Measurements from ENCODE around the gene LMF1. TPM values are rescaled to one million over a fixed set of nuclear protein-coding genes. Genes with fewer than 3 reads are reported as not detected.

The LMF1 gene
- total RNA-seq, 1 donor from 2014 or later = 19.0 TPM

- no peak for TF ChIP-seq CTCF (IDR thresholded peaks at IDR 0.05)
- intact Hi-C loops (cut with DNase I) = no loop called here
- no peak for DNase-seq
- no peaks in the 10 kb centered on the region for H3K9me3 ChIP-seq
- peaks cover 41% of the 10 kb centered on the region for H3K27me3 ChIP-seq
- no peaks in the 10 kb centered on the region for H3K36me3 ChIP-seq
- peaks cover 7% of the 10 kb centered on the region for H3K4me1 ChIP-seq
- no peak for ATAC-seq
- H3K27ac ChIP-seq = no peak overlapping the region
- H3K4me3 ChIP-seq = no peak overlapping the region
Measured at GRCh38 chr16:979147-979546, 8.4 kb upstream of the LMF1 start.

GRCh38 chr16:978403-978802 is 7.6 kb upstream of the LMF1 start:
- H3K9me3 ChIP-seq = no peaks in the 10 kb centered on the region
- peaks cover 41% of the 10 kb centered on the region for H3K27me3 ChIP-seq
- H3K4me1 ChIP-seq = peaks cover 7% of the 10 kb centered on the region
- no peak for ATAC-seq
- intact Hi-C loops (cut with DNase I) = no loop called here
- no peak overlapping the region for H3K4me3 ChIP-seq
- no peaks in the 10 kb centered on the region for H3K36me3 ChIP-seq
- TF ChIP-seq CTCF (IDR thresholded peaks at IDR 0.05) = no peak
- no peak for DNase-seq
- no peak overlapping the region for H3K27ac ChIP-seq

- Histone ChIP-seq H3K36me3 (no peaks in the 10 kb centered on the region), H3K4me1 (peaks cover 7% of the 10 kb centered on the region), H3K27ac (no peak overlapping the region), H3K27me3 (peaks cover 36% of the 10 kb centered on the region), H3K4me3 (no peak overlapping the region), H3K9me3 (no peaks in the 10 kb centered on the region)
- no peak for DNase-seq
- intact Hi-C loops (cut with DNase I) = no loop called here
- ATAC-seq = no peak
- TF ChIP-seq CTCF (IDR thresholded peaks at IDR 0.05) = no peak
Measured at GRCh38 chr16:977896-978295, 7.1 kb upstream of the LMF1 start.

GRCh38 chr16:977081-977701 is 6.4 kb upstream of the LMF1 start:
- DNase-seq = no peak
- no peaks in the 10 kb centered on the region for H3K36me3 ChIP-seq
- peaks cover 7% of the 10 kb centered on the region for H3K4me1 ChIP-seq
- H3K9me3 ChIP-seq = no peaks in the 10 kb centered on the region
- no peak overlapping the region for H3K27ac ChIP-seq
- no peak overlapping the region for H3K4me3 ChIP-seq
- TF ChIP-seq CTCF (IDR thresholded peaks at IDR 0.05) = no peak
- peaks cover 29% of the 10 kb centered on the region for H3K27me3 ChIP-seq
- intact Hi-C loops (cut with DNase I) = no loop called here
- ATAC-seq = no peak

GRCh38 chr16:976389-976931 is 5.7 kb upstream of the LMF1 start:
- Histone ChIP-seq H3K27ac (no peak overlapping the region), H3K4me3 (no peak overlapping the region), H3K36me3 (no peaks in the 10 kb centered on the region), H3K9me3 (no peaks in the 10 kb centered on the region), H3K4me1 (peaks cover 7% of the 10 kb centered on the region), H3K27me3 (peaks cover 27% of the 10 kb centered on the region)
- intact Hi-C loops (cut with DNase I) = no loop called here
- no peak for TF ChIP-seq CTCF (IDR thresholded peaks at IDR 0.05)
- ATAC-seq (no peak), DNase-seq (no peak)

Measured in upper lobe of right lung (tissue), 1 donor.